ENCODE measurements around the gene MRPS30.

- TF ChIP-seq CTCF (IDR thresholded peaks at IDR 0.05; ENCODE audit: insufficient read depth, low read length) (no peak), POLR2AphosphoS5 (IDR thresholded peaks at IDR 0.05; ENCODE audit: low read depth) (no peak)
Measured at GRCh38 chr5:44797841-44798240, 10.9 kb upstream of the MRPS30 start.

All from HL-60 (cell line).